HepG2 (cell line): ENCODE results near the gene PRKCZ. TPM values are rescaled to one million over a fixed set of nuclear protein-coding genes. Genes with fewer than 3 reads are reported as not detected.

Experiments used
- CCDC6 ChIP-seq: sonication (generic); formaldehyde crosslinking; IDR thresholded peaks from 2 replicates; pipeline ENCODE4 v1.8.1; 2022; ENCODE audit warnings: mild to moderate bottlenecking, missing genetic modification reagents, moderate library complexity
- MED13 ChIP-seq: sonication (generic); formaldehyde crosslinking; IDR thresholded peaks from 2 replicates; pipeline ENCODE4 v1.5.0; 2020; ENCODE audit warnings: missing genetic modification reagents
- MLX ChIP-seq: IDR thresholded peaks from 2 replicates; pipeline ENCODE4 v1.6.1; 2016
- MTF1 ChIP-seq: sonication (generic); formaldehyde crosslinking; IDR thresholded peaks from 2 replicates; pipeline ENCODE4 v1.5.0; 2020; ENCODE audit warnings: missing genetic modification reagents
- PHF8 ChIP-seq: sonication (generic); formaldehyde crosslinking; IDR thresholded peaks from 2 replicates; pipeline ENCODE4 v1.5.0; 2020; ENCODE audit warnings: missing genetic modification reagents
- SOX13 ChIP-seq, 3 experiments: fragments of 450-650 bp in 1 of 3; sonication (generic) in 1 of 3; formaldehyde crosslinking in 1 of 3; IDR thresholded peaks in 2 of 3; conservative IDR thresholded peaks in 1 of 3; 2 replicates each; pipeline versions ENCODE4 v1.5.0 to v1.6.1; 2016 to 2020; ENCODE audit warnings: antibody characterized with exemption in 1 of 3, mild to moderate bottlenecking in 1 of 3, missing compliant biosample characterization in 1 of 3, missing genetic modification reagents in 1 of 3, moderate library complexity in 1 of 3
- TBP ChIP-seq: sonication (generic); formaldehyde crosslinking; IDR thresholded peaks from 2 replicates; pipeline ENCODE4 v1.5.0; 2020; ENCODE audit warnings: missing genetic modification reagents
- ZBTB4 ChIP-seq: sonication (generic); formaldehyde crosslinking; IDR thresholded peaks from 2 replicates; pipeline ENCODE4 v1.4.0; 2020; ENCODE audit warnings: missing genetic modification reagents, mild to moderate bottlenecking, borderline replicate concordance
- ZBTB40 ChIP-seq, 2 experiments: fragments of 450-650 bp in 1 of 2; sonication (generic) in 1 of 2; formaldehyde crosslinking in 1 of 2; IDR thresholded peaks; 2 replicates each; pipeline versions ENCODE4 v1.6.1 to v1.8.0; 2016 to 2022; ENCODE audit warnings: antibody characterized with exemption in 1 of 2, mild to moderate bottlenecking in 1 of 2, missing genetic modification reagents in 1 of 2
- polyA plus RNA-seq, 8 experiments: library from polyadenylated mRNA; depleted of rRNA in 3 of 8; stranded (reverse) in 7 of 8; unstranded in 1 of 8; fragments of >200 nt; fragmentation: Illumina TruSeq in 4 of 8; extraction: Trizol in 4 of 8; gene quantifications; 2 replicates each; pipeline versions ENCODE4 v1.2.1 to v1.2.3, GENCODE V29; 2011 to 2016; ENCODE audit warnings: low read depth in 4 of 8, missing spikeins in 1 of 8, mixed read lengths in 1 of 8; ENCODE audit not compliant: insufficient read depth in 1 of 8
- total RNA-seq, 5 experiments: library from RNA; depleted of rRNA; stranded (reverse); fragments of >200 nt; fragmentation: Illumina TruSeq; extraction: Trizol; gene quantifications; 2 replicates each; pipeline ENCODE4 v1.2.3, GENCODE V29; 2016; ENCODE audit warnings: low read depth in 1 of 5
- TF ChIP-seq, protein P1 (sequence below): IDR thresholded peaks from 2 replicates; pipeline ENCODE4 v1.6.1; 2016; ENCODE audit warnings: mild to moderate bottlenecking

Gene PRKCZ
- total and polyA plus RNA-seq, 2 of the 13 experiments (the other 11 are each of a cell fraction or from before 2014, with no cell fraction given), result 34.7 to 85.2 TPM

DNA sequence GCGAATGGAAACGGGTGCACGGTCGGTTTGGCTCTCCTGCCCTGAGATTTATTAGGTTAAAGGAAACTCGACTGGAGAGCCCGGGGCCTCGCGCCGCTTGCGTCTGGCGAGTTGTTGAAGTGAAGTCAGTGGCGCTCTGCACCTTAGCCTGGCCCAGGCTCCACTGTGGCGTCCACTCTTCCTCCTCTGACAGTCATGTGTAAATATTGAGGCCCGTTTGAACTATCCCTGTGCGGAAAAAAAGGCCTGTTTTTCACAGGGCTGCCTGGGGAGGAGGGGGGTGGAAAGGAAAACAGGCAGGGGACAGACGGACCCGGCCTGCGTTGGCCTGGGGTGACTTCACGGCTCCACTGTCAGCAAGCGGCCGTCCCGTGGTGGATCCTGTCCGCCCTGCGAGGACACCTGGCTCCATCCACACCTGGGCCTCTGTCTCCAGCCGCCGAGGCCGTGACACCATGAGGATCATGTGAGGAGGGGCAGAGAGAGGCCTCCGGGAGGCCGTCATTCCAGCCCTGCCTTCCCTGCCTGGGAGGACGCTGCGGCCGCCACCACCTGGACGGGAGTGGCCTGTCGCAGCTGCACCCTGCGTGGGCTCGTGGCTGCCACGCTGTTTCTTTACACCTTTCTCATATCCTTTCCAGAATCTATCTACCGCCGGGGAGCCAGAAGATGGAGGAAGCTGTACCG, 84.6 kb downstream of the PRKCZ start (continued):
- TF ChIP-seq, protein P1, sequence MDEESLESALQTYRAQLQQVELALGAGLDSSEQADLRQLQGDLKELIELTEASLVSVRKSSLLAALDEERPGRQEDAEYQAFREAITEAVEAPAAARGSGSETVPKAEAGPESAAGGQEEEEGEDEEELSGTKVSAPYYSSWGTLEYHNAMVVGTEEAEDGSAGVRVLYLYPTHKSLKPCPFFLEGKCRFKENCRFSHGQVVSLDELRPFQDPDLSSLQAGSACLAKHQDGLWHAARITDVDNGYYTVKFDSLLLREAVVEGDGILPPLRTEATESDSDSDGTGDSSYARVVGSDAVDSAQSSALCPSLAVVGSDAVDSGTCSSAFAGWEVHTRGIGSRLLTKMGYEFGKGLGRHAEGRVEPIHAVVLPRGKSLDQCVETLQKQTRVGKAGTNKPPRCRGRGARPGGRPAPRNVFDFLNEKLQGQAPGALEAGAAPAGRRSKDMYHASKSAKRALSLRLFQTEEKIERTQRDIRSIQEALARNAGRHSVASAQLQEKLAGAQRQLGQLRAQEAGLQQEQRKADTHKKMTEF, result peak; percentile 63
- no peak; the same call in 1 of the 2 replicates for TF ChIP-seq TBP (CRISPR knock-in tag)
- no peak for TF ChIP-seq ZBTB40 (IDR thresholded peaks at IDR 0.05)
- peak; percentile 61; the same call in 1 of the 2 replicates for TF ChIP-seq ZBTB40 (CRISPR knock-in tag; IDR thresholded peaks at IDR 0.05)
- TF ChIP-seq MED13 (CRISPR knock-in tag), result no peak
- peak; percentile 73; the same call in 1 of the 2 replicates for TF ChIP-seq CCDC6
- TF ChIP-seq SOX13 (IDR thresholded peaks at IDR 0.05), result no peak
- peak in 1 of 2 experiments; percentile 35; a peak in 1 of 4 replicates for TF ChIP-seq SOX13 (CRISPR knock-in tag; conservative IDR thresholded peaks at IDR 0.05 in 1 of 2, IDR thresholded peaks at IDR 0.05 in 1 of 2)
- TF ChIP-seq ZBTB4 (CRISPR knock-in tag), result peak; percentile 40; the same call in 1 of the 2 replicates
- no peak for TF ChIP-seq MTF1 (CRISPR knock-in tag)
- peak; percentile 63 for TF ChIP-seq PHF8
- 0 out of 2 replicates have a peak, but pooled peaks have one; percentile 20 for TF ChIP-seq MLX (CRISPR knock-in tag)
